ENCODE data around the gene RTN4RL1. TPM values are rescaled to one million over a fixed set of nuclear protein-coding genes. Genes with fewer than 3 reads are reported as not detected.

Gene RTN4RL1
- polyA plus RNA-seq, 1 donor from 2014 or later = 0.44 TPM

DNA sequence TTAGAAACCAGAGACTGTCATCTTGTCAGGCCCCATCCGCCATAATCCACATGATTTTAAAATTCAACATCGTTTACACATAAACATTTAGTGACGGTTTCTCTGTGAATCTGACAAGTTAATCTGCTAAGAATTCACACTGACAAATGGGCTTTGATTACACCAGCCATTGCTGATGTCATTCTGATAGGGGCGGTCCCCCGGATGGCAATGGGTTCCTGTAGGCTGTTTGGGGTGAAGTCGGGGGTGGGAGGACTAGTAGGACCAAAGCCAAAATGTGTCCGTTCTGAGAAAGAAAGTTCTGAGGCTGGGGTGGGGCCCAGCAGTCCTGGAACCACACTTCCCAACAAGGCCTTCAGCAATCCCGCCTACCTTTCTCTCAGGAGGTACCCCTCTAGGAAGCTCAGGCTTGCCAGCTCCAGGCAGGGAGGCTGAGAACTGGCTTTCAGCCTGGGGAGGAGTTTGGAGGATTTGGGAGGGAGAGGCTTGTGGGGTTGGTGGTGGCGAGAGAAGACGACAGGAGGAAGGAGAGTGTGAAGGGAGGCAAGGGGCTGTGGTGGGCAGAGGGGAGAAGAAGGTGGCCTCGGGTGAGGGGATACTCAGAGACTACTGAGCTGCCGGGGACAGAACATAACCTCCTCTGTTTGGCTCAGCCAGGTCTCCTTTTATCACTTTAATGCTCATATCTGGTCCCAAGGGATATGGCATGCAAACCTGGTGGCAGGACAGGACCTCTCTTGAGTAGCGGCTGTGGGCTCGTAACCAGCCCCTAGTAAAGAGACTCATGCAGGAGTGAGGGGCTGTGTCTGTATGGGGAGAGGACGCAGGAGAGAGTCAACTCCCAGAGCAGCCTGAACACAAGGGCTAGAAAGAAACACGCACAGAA lies 38.4 kb upstream of the RTN4RL1 start:
- H3K27me3 Mint-ChIP-seq = peaks cover 4% of the 10 kb centered on the region
- no peaks in the 10 kb centered on the region for H3K9me3 Mint-ChIP-seq
- H3K4me3 Mint-ChIP-seq = peak overlapping the region in 3 of 4 donors; percentile 33 to 84 (median 58)

GRCh38 chr17:2062571-2063183 lies 37.5 kb upstream of the RTN4RL1 start:
- H3K9me3 Mint-ChIP-seq = no peaks in the 10 kb centered on the region
- peaks cover 21 to 35% (median 24%) of the 10 kb centered on the region in 3 donors for H3K4me1 Mint-ChIP-seq
- peak overlapping the region in 2 of 3 donors; percentile 57 to 67 for H3K27ac Mint-ChIP-seq
- H3K27me3 Mint-ChIP-seq = peaks cover 4% of the 10 kb centered on the region
- peak overlapping the region in 2 of 4 donors; percentile 33 to 68 for H3K4me3 Mint-ChIP-seq
- peaks cover 9% of the 10 kb centered on the region for H3K36me3 Mint-ChIP-seq

More for the DNA sequence above, 38.4 kb upstream of the RTN4RL1 start:
- H3K4me1 Mint-ChIP-seq = peaks cover 21 to 35% (median 24%) of the 10 kb centered on the region in 3 donors
- H3K27ac Mint-ChIP-seq = peak overlapping the region; percentile 57 to 67 (median 59)
- peaks cover 9% of the 10 kb centered on the region for H3K36me3 Mint-ChIP-seq

- peak overlapping the region in 1 of 3 donors; percentile 67 for H3K27ac Mint-ChIP-seq
- H3K9me3 Mint-ChIP-seq = no peaks in the 10 kb centered on the region
- peak overlapping the region in 1 of 4 donors; percentile 82 for H3K4me3 Mint-ChIP-seq
- peaks cover 21 to 37% (median 24%) of the 10 kb centered on the region in 3 donors for H3K4me1 Mint-ChIP-seq
- peaks cover 5% of the 10 kb centered on the region for H3K27me3 Mint-ChIP-seq
- H3K36me3 Mint-ChIP-seq = peaks cover 9% of the 10 kb centered on the region
Observed at GRCh38 chr17:2061441-2061958, 36.4 kb upstream of the RTN4RL1 start.

DNA sequence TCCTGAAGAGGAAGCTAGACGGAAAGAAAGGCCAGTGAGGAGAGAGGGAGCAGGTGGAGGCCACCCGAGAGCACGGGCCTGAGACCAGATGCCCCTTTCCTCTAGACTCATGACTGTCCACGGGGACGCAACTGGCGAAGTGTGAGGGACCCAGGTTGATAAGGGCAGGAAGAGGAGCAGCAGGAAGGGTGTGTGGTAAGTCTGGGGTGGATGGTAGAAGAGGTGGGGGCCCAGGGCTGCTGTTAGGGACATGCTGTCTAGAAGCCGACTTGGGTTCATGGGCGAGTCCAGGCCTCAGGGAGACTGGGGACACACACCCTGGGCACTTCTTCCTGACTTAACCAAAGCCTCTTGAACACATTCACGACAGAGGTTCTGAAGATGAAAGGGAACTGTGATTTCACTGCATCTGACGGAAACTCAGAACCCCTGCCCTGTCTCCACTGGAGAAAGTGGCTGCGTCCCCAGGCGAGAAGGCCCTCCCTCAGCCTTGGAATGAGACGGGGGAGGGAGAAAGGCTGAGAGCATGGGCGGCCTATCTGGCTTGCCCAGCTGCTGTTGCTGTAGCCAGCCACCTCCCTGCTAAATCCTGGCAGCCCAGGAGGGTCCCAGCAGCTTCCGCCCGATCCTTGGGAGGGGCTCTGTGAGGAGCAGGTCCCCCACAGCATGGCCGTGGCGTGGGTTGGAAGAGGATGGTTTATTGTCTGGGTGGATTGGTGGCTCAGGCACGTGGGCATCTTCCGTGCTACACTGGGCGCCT lies 35.7 kb upstream of the RTN4RL1 start:
- Mint-ChIP-seq H3K4me3 (peak overlapping the region in 2 of 4 donors; percentile 77 to 85), H3K27me3 (peaks cover 5% of the 10 kb centered on the region), H3K9me3 (no peaks in the 10 kb centered on the region), H3K36me3 (peaks cover 9% of the 10 kb centered on the region), H3K27ac (peak overlapping the region in 1 of 3 donors; percentile 95), H3K4me1 (peaks cover 21 to 37% (median 24%) of the 10 kb centered on the region in 3 donors)

DNA sequence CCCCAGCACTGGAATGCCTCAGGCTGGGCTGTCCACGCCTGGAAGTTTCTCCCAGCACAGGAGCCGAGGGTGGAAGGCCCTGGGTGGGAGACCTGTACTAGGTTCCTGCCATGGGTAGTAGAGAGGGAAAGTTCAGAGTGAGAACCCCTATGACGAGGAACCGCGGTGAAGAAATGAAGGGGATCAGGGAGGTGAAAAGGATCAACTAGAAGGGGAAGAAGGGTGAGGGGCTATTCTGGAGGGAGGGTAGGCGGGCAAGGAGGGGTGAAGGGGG lies 35.2 kb upstream of the RTN4RL1 start:
- Mint-ChIP-seq H3K27me3 (peaks cover 5% of the 10 kb centered on the region), H3K4me1 (peaks cover 20 to 37% (median 24%) of the 10 kb centered on the region in 3 donors), H3K27ac (peak overlapping the region in 1 of 3 donors; percentile 95), H3K36me3 (peaks cover 9% of the 10 kb centered on the region), H3K9me3 (no peaks in the 10 kb centered on the region), H3K4me3 (peak overlapping the region in 3 of 4 donors; percentile 34 to 85 (median 77))

DNA sequence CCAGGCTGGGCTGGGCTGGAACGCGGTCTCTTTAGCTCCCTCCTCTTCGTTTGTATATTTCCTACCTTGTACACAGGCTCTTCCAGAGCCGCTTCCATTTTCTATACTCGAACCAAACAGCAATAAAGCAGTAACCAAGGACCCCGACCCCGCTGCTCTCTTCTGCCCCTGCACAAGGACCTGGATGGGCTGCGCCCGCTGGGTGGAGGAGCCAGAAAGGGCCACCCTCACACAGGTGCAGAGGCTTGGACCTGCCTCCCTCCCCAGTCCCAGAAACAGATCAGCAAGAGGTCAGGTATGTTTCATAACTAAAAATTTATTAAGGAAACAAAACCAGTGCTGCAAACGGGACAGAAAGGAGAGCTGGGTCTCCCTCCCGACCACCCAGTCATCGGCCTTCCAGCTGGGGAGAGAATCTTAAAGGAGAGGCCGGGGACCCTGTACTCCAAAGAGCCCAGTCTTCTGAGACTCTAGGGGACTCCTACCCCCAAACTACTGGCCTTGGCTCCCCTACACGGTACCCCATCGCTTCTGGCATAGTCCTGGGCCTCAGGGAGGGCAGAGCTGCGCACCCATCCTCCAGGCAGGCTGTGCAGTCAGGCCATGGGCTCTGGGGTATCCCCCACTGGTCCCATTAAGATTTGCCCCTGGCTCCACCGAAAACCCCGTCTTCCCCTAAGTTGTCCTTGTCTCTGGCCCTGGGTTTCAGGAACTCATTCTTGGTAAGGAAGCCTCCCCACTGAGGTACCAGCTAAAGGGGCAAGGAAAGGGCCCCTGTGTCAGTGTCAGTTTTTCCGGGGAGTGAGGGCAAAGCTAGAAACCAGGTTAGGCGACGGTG lies 34.6 kb upstream of the RTN4RL1 start:
- peak overlapping the region; percentile 64 to 92 (median 84) for H3K4me3 Mint-ChIP-seq
- peaks cover 18 to 35% (median 22%) of the 10 kb centered on the region in 3 donors for H3K4me1 Mint-ChIP-seq
- H3K27me3 Mint-ChIP-seq = peaks cover 5% of the 10 kb centered on the region
- peaks cover 7% of the 10 kb centered on the region for H3K36me3 Mint-ChIP-seq
- H3K9me3 Mint-ChIP-seq = no peaks in the 10 kb centered on the region
- peak overlapping the region; percentile 39 to 95 (median 73) for H3K27ac Mint-ChIP-seq

GRCh38 chr17:2058586-2059546 lies 33.7 kb upstream of the RTN4RL1 start:
- Mint-ChIP-seq H3K9me3 (no peaks in the 10 kb centered on the region), H3K4me3 (peak overlapping the region; percentile 64 to 92 (median 84)), H3K4me1 (peaks cover 11 to 28% (median 18%) of the 10 kb centered on the region in 3 donors), H3K27ac (peak overlapping the region in 2 of 3 donors; percentile 39 to 95), H3K36me3 (peaks cover 5% of the 10 kb centered on the region), H3K27me3 (peaks cover 5% of the 10 kb centered on the region)

DNA sequence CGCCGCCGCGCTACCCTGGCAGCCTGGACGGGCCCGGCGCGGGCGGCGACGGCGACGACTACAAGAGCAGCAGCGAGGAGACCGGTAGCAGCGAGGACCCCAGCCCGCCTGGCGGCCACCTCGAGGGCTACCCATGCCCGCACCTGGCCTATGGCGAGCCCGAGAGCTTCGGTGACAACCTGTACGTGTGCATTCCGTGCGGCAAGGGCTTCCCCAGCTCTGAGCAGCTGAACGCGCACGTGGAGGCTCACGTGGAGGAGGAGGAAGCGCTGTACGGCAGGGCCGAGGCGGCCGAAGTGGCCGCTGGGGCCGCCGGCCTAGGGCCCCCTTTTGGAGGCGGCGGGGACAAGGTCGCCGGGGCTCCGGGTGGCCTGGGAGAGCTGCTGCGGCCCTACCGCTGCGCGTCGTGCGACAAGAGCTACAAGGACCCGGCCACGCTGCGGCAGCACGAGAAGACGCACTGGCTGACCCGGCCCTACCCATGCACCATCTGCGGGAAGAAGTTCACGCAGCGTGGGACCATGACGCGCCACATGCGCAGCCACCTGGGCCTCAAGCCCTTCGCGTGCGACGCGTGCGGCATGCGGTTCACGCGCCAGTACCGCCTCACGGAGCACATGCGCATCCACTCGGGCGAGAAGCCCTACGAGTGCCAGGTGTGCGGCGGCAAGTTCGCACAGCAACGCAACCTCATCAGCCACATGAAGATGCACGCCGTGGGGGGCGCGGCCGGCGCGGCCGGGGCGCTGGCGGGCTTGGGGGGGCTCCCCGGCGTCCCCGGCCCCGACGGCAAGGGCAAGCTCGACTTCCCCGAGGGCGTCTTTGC lies 32.8 kb upstream of the RTN4RL1 start:
- H3K27ac Mint-ChIP-seq = peak overlapping the region in 2 of 3 donors; percentile 53 to 95
- H3K4me1 Mint-ChIP-seq = peaks cover 4 to 20% (median 20%) of the 10 kb centered on the region in 3 donors
- H3K4me3 Mint-ChIP-seq = peak overlapping the region in 3 of 4 donors; percentile 12 to 62 (median 17)
- H3K27me3 Mint-ChIP-seq = peaks cover 10% of the 10 kb centered on the region
- no peaks in the 10 kb centered on the region for H3K9me3 Mint-ChIP-seq
- H3K36me3 Mint-ChIP-seq = peaks cover 5% of the 10 kb centered on the region

- H3K27me3 Mint-ChIP-seq = peaks cover 10% of the 10 kb centered on the region
- H3K9me3 Mint-ChIP-seq = no peaks in the 10 kb centered on the region
- no peak overlapping the region for H3K4me3 Mint-ChIP-seq
Observed at GRCh38 chr17:2057175-2057759, 32.1 kb upstream of the RTN4RL1 start.

GRCh38 chr17:2056206-2057174 lies 31.4 kb upstream of the RTN4RL1 start:
- Mint-ChIP-seq H3K27ac (peak overlapping the region in 1 of 3 donors; percentile 79), H3K27me3 (peaks cover 12% of the 10 kb centered on the region), H3K4me1 (peaks cover 4 to 15% (median 15%) of the 10 kb centered on the region in 3 donors), H3K36me3 (peaks cover 5% of the 10 kb centered on the region), H3K9me3 (no peaks in the 10 kb centered on the region), H3K4me3 (peak overlapping the region; percentile 69 to 89 (median 80))

More at GRCh38 chr17:2057175-2057759, 32.1 kb upstream of the RTN4RL1 start:
- H3K36me3 Mint-ChIP-seq = peaks cover 5% of the 10 kb centered on the region
- H3K4me1 Mint-ChIP-seq = peaks cover 4 to 19% (median 15%) of the 10 kb centered on the region in 3 donors
- no peak overlapping the region for H3K27ac Mint-ChIP-seq

All from IgD-negative memory B cell (primary cell).